GM21717 (cell line): ENCODE results near the gene COMMD2.

Experiments used
- ATAC-seq: cut with Tn5 transposase; IDR thresholded peaks from one replicate; pipeline ENCODE4 v1.9.1; 2021; ENCODE audit warnings: mild to moderate bottlenecking, moderate library complexity; ENCODE audit not compliant: unreplicated experiment

COMMD2 gene

GRCh38 chr3:149764302-149764701 is 12.0 kb upstream of the COMMD2 start:
- ATAC-seq, result no peak

GRCh38 chr3:149763565-149764195 is 11.4 kb upstream of the COMMD2 start:
- no peak for ATAC-seq

GRCh38 chr3:149753717-149754116 is 1.4 kb upstream of the COMMD2 start:
- ATAC-seq, result no peak

DNA sequence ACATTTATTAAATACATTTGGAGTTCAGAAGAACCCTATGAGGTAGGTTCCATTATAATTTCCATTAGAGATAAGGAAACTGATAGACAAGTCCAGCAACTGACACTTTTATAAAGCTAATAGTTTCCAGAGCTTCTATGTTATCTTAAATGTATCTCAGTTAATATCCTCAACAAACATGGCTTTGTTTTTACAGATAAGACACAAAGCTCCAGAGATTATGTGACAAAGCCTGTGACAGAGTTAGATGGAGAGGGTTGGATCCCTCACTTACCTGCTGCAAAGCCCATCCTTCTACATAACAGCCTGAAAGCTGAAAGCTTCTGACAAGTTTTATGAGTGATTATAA is 473 bp upstream of the COMMD2 start:
- no peak for ATAC-seq

GRCh38 chr3:149751551-149751950 is 738 bp downstream of the COMMD2 start:
- ATAC-seq, result no peak

- no peak for ATAC-seq
Measured at GRCh38 chr3:149744606-149745005, 7.7 kb downstream of the COMMD2 start.

DNA sequence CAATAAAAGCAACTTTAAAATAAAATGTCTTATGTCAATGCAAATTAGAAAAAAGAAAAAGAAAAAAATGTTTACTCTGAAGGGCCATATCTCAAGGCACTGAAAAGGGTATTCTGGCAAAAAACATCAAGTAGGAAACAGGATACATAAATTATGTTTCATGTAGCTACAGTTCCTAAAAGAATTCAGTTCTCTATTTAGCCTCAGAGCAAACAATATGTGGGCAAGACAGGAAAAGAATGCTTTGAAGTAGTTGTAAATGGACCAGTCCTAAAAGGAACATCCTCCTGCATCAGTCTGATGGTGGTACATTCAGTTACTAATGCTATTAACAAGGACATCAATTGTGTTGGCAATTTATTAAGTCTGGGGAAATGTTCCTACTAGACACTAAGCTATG is 8.1 kb downstream of the COMMD2 start:
- ATAC-seq, result no peak

DNA sequence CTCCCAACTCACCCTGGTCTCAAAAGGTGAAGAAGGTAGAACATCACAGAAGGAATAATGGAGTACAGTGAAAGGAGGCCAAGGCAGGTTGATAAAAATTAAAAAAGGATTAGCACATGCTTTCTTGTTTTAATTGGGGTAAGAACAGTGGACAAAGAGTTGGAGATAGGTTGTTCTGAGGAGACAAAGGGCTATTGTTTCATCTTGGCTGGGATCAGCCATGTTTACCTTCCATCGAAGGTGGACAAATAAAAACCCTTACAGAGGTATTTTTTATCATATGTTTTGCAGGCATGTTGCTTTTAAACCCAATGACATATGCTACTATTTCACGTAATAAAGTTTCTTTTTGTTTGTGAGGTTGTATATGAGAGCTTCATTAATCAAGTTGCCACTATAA is 12.9 kb downstream of the COMMD2 start:
- no peak for ATAC-seq

DNA sequence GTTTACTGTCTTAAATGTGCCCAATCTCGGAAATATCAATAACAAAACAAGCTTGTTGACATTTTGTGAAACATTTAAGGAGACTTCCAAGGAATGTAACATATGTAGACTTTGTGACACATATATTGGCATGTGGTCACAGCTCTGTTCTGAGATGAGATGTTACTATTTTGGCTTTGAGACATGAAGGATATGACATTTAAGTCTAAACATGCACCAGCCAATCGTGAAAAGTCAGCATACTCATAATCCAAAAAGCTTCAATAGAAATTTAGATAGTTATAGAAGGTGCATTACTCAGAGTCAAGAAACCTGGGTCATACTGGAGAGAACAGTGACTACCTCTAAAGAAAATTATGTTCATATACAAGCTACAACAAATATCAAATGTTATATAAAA is 13.4 kb downstream of the COMMD2 start:
- no peak for ATAC-seq

GRCh38 chr3:149736953-149737205 is 15.4 kb downstream of the COMMD2 start:
- ATAC-seq, result no peak

DNA sequence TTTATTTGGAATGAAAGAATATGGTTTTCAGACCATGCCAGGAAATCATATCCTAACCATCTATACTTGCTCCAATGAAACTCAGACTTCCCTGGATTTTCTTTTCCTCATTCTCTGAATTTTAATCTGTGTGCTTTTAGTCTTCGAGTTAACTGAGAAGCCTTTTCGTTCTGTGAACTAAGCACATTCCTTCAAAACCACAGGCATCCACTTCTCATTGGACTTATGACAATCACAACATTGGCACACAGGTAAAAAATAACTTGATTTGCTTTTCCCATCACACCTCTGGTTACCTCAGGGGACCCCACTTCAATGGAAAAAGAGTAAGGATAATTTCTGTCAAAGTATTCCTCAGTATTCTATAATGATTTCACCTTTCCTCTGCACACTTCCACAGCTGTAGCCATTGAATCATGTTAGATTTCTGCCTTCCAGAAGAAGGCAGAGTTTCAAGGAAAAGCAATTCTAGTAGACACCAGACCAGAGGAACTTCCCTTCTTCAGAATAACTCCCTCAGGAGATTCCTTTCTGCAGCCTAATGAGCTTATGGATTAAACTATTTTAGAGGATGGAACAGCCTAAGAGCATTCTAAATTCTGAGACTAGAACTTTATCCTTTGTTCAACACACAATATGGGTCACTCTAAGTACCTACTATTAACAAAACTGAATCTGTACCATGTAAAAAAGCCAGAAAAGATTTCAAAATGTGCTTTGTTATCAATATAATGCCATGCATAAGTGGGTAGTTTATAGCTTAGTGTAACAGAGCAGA is 15.9 kb downstream of the COMMD2 start:
- no peak for ATAC-seq

DNA sequence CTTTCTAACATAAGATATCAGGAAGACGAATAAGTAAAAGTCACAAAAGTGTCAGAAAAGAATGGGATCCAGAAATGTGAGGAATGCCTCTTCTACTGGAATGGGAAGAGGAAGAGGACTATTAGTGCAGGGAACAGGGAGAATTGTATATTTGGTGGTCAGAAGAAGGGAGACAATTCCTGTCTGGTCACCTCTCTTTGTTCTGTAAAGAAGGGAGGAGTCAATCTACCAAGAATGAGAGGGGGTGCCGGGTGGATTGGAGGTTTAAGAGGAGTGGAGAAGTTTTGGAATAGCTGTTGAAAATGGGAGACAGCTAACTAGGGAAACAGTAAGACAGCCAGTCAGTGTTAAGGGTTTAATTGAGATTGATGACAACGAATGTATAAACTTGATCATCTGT is 20.1 kb downstream of the COMMD2 start:
- ATAC-seq, result no peak

GRCh38 chr3:149727656-149728055 is 24.6 kb downstream of the COMMD2 start:
- ATAC-seq, result no peak

DNA sequence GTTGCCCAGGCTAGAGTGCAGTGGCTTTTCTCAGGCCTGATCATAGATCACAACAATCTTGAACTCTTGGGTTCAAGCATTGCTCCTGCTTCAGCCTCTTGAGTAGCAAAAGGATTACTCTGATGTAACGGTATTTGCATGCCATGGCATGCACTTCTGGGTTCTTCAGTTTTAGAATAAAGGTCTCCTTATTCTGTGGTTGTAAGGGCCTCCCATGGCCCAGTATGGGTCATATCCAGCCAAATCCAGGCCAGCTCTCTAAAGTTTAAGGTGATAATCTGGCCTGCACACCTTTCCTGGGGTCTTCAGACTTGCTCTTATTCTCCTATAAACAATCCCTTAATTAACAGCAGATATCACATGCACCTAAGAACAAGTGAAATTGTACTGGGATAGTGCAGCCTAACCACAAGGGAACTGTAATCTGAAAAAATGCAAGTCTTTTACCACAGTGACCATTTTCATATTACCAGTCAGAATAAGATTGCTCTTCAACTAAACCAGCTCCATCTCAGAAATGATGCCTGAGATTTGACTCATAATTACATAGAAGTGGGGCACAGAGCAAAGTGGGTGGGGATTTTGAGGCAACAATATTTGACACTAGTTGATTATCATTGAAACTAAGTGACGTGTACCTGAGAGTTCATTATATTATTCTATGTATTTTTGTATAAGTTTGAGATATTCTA is 25.4 kb downstream of the COMMD2 start:
- peak; percentile 95 for ATAC-seq

- no peak for ATAC-seq
Measured at GRCh38 chr3:149723781-149724180, 28.5 kb downstream of the COMMD2 start.

GRCh38 chr3:149720918-149721317 is 31.4 kb downstream of the COMMD2 start:
- ATAC-seq, result no peak

DNA sequence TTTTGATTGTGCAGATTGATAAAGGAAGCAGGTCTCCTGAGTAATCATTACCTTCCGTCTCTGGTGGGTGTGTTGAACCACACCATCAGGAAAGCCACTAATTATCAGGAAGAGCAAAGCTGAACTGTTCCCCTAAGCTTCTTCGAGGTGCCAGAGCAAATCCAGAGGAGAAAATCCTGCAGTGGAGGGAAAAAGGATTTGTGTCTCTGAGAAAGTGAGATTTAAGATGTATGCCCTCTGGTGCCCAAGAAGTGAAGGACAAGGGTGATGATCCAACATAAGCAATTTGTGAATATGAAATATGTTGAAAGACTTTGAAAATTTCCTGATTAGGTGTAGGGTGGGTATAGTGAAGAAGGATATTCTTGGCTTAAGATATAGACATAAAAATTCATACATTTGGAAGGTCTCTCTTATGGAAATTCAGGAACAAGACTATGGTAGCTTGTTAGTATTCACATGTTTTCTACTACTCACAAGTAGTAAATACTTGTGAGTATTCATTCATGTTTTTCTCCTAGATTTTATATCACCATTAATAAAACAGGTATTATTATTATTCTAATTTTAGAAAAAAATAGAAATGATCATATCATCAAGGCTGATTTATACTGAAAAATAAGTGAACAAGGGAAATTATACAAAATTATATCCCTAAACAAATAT is 34.8 kb downstream of the COMMD2 start:
- ATAC-seq, result no peak

DNA sequence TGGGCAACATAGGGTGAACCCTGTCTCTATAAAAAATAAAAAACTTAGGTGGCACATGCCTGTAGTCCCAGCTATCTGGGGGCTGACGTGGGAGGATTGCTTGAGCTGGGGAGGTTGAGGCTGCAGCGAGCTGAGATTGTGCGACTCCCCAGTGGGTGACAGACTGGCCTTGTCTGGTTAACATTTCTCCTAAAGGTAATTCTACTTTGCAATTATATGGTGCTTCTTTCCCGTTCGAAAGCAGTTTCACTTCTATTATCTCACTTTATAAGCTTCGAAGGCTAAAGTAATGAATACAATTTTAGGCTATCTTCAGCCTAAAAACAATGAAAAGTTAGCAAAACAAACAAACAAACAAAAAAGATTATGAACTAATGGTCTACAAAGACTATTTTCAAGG is 35.3 kb downstream of the COMMD2 start:
- no peak for ATAC-seq

DNA sequence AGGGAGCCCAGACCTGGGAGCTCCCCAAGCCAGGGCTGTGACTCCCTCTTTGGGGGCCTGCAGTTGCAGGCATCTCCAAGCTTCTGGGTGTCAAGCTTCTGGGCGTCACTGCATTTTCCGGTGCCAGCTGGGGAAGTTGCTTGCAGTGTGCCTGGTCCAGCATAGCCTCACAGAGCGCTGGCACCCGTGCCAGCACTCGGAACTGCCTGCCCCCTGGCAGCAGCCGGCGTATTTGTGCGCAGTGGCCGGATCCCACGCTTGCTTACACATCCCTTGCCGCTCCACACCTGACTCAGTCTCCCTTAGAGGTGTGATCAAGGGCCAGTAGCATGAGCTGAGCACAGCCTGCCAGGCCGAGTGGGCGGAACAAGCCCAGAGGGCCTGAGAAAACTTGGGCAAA is 37.0 kb downstream of the COMMD2 start:
- no peak for ATAC-seq

- no peak for ATAC-seq
Measured at GRCh38 chr3:149713730-149714654, 38.3 kb downstream of the COMMD2 start.

DNA sequence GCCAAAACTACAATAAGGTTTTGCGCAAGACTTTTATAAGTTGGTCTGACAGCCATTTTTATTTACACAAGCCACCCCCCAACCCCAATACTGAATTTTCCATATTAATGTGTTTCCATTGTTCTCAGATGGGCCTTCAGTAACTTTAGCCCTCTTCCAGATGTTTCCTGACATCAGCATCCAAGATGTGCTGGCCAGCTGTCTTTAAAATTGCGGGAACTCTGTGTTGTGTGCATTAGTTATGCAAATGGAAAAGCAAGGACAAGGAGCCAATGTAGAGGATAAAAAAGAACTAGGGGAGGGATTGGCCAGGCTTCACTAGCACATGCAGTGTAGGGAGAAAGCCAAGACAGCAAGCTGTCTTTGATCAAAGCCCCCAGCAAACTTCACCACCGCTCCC is 45.4 kb downstream of the COMMD2 start:
- no peak for ATAC-seq
